ENCODE results near the gene NOLC1. TPM values are rescaled to one million over a fixed set of nuclear protein-coding genes. Genes with fewer than 3 reads are reported as not detected.
A peak's percentile ranks its signal among the peaks of the same experiment; 100 is the strongest.

NOLC1 gene
- total RNA-seq, 1 experiment from 2014 or later = 165 TPM

DNA sequence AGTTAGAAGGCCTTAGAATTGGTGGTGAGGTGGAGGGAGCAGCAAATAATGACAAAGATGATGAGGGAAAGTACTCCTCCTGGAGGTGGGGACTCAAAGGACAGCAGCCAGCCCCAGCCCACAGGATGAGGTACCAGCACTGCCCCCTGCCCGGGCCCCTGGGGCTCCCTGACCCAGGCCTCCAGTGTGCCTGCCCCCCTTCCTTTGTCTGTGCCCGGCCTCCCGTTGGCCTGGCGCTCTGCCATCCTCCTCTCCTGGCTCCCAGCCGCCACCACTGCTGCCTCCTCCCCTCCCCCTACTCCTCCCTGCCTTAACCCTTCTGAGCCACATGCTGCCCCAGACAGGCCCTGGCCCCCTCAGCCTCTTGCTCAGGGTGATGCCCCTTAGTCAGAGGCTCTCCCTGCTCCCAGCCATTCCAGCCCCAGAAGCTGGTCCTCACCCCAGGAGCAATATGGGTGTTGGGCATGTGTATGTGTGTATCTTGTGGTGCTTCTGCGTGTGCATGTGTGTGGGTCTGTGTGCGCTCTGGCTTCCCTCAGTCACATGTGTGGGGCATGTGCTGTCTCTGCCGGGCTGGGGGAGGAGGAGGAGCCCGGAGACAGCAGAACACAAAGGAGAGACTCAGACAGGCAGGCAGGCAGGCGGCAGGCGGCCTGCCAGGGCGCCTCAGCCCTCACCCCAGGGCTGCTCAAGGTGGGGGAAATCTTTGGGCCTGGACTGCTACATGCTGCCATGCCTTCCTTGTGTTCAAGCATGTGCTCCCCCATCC lies 34.6 kb upstream of the NOLC1 start (continued):
- TF ChIP-seq IRF1 (CRISPR knock-in tag; IDR thresholded peaks at IDR 0.05) (peak; percentile 79; the same call in 1 of the 2 replicates), FOXK1 (CRISPR knock-in tag; IDR thresholded peaks at IDR 0.05) (0 out of 2 replicates have a peak, but pooled peaks have one; percentile 9), ZNF138 (CRISPR knock-in tag; conservative IDR thresholded peaks at IDR 0.05) (no peak), GRHL2 (CRISPR knock-in tag; IDR thresholded peaks at IDR 0.05; ENCODE audit: insufficient replicate concordance, severe bottlenecking) (no peak), JAZF1 (CRISPR knock-in tag; IDR thresholded peaks at IDR 0.05) (no peak), ZNF281 (CRISPR knock-in tag; IDR thresholded peaks at IDR 0.05) (no peak), ZNF263 (CRISPR knock-in tag; IDR thresholded peaks at IDR 0.05; ENCODE audit: low read depth) (no peak), TP53 (CRISPR knock-in tag; IDR thresholded peaks at IDR 0.05) (0 out of 2 replicates have a peak, but pooled peaks have one; percentile 23), ETV6 (CRISPR knock-in tag; IDR thresholded peaks at IDR 0.05) (peak; percentile 76; the same call in 1 of the 2 replicates), EMX1 (CRISPR knock-in tag; IDR thresholded peaks at IDR 0.05) (no peak), OVOL2 (CRISPR knock-in tag; IDR thresholded peaks at IDR 0.05; ENCODE audit: borderline replicate concordance) (no peak), ZNF232 (CRISPR knock-in tag; IDR thresholded peaks at IDR 0.05) (peak; percentile 59; the same call in 1 of the 2 replicates), MYBL2 (CRISPR knock-in tag; IDR thresholded peaks at IDR 0.05) (no peak), USF2 (CRISPR knock-in tag; IDR thresholded peaks at IDR 0.05) (peak; percentile 50), ZBTB21 (CRISPR knock-in tag; IDR thresholded peaks at IDR 0.05; ENCODE audit: borderline replicate concordance) (peak; percentile 38; the same call in 1 of the 2 replicates)
- TF ChIP-seq, protein P1, sequence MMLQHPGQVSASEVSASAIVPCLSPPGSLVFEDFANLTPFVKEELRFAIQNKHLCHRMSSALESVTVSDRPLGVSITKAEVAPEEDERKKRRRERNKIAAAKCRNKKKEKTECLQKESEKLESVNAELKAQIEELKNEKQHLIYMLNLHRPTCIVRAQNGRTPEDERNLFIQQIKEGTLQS (CRISPR knock-in tag; conservative IDR thresholded peaks at IDR 0.05) = no peak
- TF ChIP-seq, protein P2, sequence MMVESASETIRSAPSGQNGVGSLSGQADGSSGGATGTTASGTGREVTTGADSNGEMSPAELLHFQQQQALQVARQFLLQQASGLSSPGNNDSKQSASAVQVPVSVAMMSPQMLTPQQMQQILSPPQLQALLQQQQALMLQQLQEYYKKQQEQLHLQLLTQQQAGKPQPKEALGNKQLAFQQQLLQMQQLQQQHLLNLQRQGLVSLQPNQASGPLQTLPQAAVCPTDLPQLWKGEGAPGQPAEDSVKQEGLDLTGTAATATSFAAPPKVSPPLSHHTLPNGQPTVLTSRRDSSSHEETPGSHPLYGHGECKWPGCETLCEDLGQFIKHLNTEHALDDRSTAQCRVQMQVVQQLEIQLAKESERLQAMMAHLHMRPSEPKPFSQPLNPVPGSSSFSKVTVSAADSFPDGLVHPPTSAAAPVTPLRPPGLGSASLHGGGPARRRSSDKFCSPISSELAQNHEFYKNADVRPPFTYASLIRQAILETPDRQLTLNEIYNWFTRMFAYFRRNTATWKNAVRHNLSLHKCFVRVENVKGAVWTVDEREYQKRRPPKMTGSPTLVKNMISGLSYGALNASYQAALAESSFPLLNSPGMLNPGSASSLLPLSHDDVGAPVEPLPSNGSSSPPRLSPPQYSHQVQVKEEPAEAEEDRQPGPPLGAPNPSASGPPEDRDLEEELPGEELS (CRISPR knock-in tag; IDR thresholded peaks at IDR 0.05) = no peak
- TF ChIP-seq, protein P3, sequence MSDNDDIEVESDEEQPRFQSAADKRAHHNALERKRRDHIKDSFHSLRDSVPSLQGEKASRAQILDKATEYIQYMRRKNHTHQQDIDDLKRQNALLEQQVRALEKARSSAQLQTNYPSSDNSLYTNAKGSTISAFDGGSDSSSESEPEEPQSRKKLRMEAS (CRISPR knock-in tag; IDR thresholded peaks at IDR 0.05) = peak; percentile 76

- Mint-ChIP-seq H3K36me3 (no peaks in the 10 kb centered on the region), H3K27me3 (ENCODE audit: low read depth) (no peaks in the 10 kb centered on the region), H3K27ac (peak overlapping the region; percentile 96), H3K9me3 (no peaks in the 10 kb centered on the region), H3K4me3 (peak overlapping the region; percentile 83), H3K4me1 (peaks cover 68% of the 10 kb centered on the region)
- DNase-seq (ENCODE audit: low spot score) = no peak
- TF ChIP-seq CREB1 (CRISPR knock-in tag; IDR thresholded peaks at IDR 0.05) (no peak), USF2 (CRISPR knock-in tag; IDR thresholded peaks at IDR 0.05) (peak; percentile 81), USF1 (CRISPR knock-in tag; IDR thresholded peaks at IDR 0.05) (peak; percentile 74; the same call in 1 of the 2 replicates)
- TF ChIP-seq, protein P4, sequence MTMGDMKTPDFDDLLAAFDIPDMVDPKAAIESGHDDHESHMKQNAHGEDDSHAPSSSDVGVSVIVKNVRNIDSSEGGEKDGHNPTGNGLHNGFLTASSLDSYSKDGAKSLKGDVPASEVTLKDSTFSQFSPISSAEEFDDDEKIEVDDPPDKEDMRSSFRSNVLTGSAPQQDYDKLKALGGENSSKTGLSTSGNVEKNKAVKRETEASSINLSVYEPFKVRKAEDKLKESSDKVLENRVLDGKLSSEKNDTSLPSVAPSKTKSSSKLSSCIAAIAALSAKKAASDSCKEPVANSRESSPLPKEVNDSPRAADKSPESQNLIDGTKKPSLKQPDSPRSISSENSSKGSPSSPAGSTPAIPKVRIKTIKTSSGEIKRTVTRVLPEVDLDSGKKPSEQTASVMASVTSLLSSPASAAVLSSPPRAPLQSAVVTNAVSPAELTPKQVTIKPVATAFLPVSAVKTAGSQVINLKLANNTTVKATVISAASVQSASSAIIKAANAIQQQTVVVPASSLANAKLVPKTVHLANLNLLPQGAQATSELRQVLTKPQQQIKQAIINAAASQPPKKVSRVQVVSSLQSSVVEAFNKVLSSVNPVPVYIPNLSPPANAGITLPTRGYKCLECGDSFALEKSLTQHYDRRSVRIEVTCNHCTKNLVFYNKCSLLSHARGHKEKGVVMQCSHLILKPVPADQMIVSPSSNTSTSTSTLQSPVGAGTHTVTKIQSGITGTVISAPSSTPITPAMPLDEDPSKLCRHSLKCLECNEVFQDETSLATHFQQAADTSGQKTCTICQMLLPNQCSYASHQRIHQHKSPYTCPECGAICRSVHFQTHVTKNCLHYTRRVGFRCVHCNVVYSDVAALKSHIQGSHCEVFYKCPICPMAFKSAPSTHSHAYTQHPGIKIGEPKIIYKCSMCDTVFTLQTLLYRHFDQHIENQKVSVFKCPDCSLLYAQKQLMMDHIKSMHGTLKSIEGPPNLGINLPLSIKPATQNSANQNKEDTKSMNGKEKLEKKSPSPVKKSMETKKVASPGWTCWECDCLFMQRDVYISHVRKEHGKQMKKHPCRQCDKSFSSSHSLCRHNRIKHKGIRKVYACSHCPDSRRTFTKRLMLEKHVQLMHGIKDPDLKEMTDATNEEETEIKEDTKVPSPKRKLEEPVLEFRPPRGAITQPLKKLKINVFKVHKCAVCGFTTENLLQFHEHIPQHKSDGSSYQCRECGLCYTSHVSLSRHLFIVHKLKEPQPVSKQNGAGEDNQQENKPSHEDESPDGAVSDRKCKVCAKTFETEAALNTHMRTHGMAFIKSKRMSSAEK (CRISPR knock-in tag; IDR thresholded peaks at IDR 0.05; ENCODE audit: borderline replicate concordance) = no peak
- POLR2A ChIA-PET = interaction anchor here (0.5 kb wide), 1 partner anchor 10 kb away, joined by 3 read pairs; no protein-coding TSS in a partner anchor
- no peak for ATAC-seq
- CTCF ChIA-PET = interaction anchor here (0.7 to 1.7 kb wide), 8 partner anchors 14 to 313 kb away, joined by 3 to 13 read pairs (median 5); partner anchors contain the start of genes CUEDC2, NOLC1 and PPRC1
Observed at GRCh38 chr10:102118867-102119266, 33.3 kb upstream of the NOLC1 start.
